Mononuclear cell (primary cell): ENCODE data around the gene CTTNBP2NL. TPM values are rescaled to one million over a fixed set of nuclear protein-coding genes. Genes with fewer than 3 reads are reported as not detected.

Experiments used
- H3K27me3 ChIP-seq: 2 replicates; pipeline ENCODE4 v1.6.0; 2011; ENCODE audit warnings: low read length, control low read depth; ENCODE audit not compliant: insufficient read depth
- H3K4me1 ChIP-seq: 2 replicates; pipeline ENCODE4 v1.5.1; 2011; ENCODE audit warnings: mild to moderate bottlenecking, low read length, control low read depth; ENCODE audit not compliant: insufficient read depth
- H3K4me3 ChIP-seq: 2 replicates; pipeline ENCODE4 v1.5.1; 2011; ENCODE audit warnings: mild to moderate bottlenecking, low read length, moderate library complexity
- H3K9me3 ChIP-seq: 2 replicates; pipeline ENCODE4 v1.5.1; 2011; ENCODE audit warnings: low read depth, mild to moderate bottlenecking, control low read depth, low read length
- total RNA-seq: library from RNA; depleted of rRNA; stranded (reverse); fragments of >200 nt; gene quantifications from one replicate; pipeline ENCODE4 v1.2.3, GENCODE V29; 2012

CTTNBP2NL gene
- total RNA-seq, 1 donor, result 0.63 TPM

DNA sequence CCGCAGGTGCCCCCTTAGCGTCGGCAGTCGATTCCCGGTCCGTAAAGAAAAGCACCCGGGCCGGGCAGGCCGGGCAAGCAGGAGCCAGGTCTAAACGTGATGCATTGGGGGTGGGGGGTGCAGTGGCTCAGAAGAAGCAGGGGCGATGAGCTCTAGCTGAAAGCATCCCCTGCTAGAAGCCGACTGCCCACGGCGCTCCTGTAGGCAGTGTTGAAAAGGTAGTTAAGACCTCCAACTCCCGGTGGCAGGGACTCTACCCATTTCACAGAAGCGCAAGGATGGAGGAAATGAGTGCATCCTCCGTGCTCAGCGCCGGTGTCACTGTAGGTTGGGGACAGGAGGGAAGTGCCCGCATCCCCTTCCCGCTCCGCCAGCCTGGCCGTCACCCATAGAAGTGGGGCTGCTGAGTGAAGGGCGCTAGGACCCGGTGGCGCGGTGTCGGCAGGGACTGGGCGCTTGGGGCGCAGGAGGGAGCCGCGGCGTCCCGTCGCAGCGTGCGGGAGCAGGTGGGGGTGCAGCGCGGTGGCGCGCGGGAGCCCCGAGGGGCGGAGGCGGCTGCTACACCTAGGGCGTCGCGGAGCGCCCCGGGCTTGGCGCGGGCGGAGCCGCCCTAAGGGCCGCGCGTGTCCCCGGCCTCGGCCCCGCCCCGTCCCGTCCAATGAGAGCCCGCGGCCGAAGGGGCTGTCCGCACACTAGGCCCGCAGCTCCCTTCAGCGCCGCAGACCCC, 112.4 kb downstream of the CTTNBP2NL start, which contains the start of gene WNT2B:
Gene WNT2B (plus strand): TSS at position 688 of the 727 bp plus-strand sequence. CDS start 298 bp downstream, outside the sequence.
- peak within 1 kb of the TSS; percentile 31 for H3K4me3 ChIP-seq
- no peaks in the 10 kb centered on the region for H3K9me3 ChIP-seq
- H3K4me1 ChIP-seq, result peaks cover 18% of the 10 kb centered on the region
- H3K27me3 ChIP-seq, result peaks cover 50% of the 10 kb centered on the region

DNA sequence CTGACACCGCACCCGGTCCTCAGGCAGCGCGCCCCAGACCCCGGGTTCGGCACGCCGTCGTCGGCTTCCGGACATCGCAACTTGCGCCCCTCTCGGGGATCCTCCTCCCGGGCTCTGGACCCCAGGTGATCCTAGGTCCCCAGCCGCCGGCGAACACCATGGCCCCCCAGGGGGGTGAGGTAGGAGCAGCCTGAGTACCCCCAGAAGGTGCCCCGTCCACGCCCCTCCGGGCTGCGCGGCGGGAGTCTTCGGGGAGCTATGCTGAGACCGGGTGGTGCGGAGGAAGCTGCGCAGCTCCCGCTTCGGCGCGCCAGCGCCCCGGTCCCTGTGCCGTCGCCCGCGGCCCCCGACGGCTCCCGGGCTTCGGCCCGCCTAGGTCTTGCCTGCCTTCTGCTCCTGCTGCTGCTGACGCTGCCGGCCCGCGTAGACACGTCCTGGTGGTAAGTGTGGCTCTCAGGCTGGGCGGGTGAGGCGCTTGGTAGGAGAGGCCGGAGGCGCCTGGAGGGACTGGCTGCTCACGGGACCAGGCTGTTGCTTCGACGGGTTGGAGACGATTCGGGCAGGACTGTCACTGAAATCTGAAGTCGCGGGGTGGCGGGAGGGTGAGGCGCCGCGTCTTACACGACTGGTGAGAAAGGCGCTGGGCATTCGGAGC, 113.1 kb downstream of the CTTNBP2NL start:
- H3K4me1 ChIP-seq, result peaks cover 18% of the 10 kb centered on the region
- H3K4me3 ChIP-seq, result peak overlapping the region; percentile 31
- peaks cover 43% of the 10 kb centered on the region for H3K27me3 ChIP-seq
- H3K9me3 ChIP-seq, result no peaks in the 10 kb centered on the region

DNA sequence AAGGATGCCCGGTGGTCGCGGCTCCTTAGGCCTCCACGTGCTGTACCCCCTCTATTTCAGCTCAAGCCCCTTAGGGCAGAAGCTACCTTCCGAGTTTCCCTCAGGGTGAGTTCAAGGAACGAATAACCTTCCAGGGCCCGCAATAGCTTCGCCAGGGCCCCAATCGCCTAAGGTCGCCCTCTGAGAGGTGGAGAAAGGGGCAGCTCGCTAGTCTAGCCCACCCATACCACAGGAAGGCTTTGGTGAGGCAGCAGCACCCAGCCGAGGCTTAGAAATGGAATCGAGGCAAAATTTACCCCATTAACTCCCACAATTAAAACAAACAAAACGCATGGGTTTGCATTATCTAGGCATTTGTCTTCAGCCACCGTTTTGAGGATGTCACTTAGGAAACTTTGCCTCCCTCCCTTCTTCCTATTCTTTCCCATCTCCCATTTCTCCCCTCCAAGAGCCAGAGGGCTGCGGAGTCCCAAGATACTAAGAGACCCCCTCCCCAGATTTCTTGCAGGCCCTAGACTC, 113.7 kb downstream of the CTTNBP2NL start:
- H3K4me1 ChIP-seq, result peaks cover 18% of the 10 kb centered on the region
- peaks cover 43% of the 10 kb centered on the region for H3K27me3 ChIP-seq
- no peaks in the 10 kb centered on the region for H3K9me3 ChIP-seq
- no peak overlapping the region for H3K4me3 ChIP-seq

DNA sequence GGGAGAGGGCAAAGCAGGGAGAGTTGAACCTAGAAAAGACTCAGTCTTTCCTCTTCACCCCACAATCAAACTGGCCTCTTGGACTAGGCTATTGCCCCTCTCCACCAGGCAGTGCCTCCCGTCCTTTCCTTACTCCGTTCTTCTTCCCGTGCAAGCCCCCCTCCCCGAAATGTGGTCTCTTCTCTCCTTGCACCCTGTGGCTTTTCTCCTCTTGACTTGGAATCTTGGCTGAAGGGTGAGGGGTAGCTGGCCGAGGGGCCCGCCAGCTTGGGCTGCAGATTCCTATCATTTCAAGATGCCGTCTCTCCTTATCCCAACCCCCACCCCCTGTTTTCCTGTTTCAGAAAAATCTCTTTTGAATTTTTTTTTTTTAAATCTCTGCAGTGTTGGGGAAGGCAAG, 114.3 kb downstream of the CTTNBP2NL start:
- no peaks in the 10 kb centered on the region for H3K9me3 ChIP-seq
- H3K27me3 ChIP-seq, result peaks cover 43% of the 10 kb centered on the region
- H3K4me1 ChIP-seq, result peaks cover 18% of the 10 kb centered on the region
- H3K4me3 ChIP-seq, result no peak overlapping the region

Other genes starting within 250 kb of the CTTNBP2NL start
- gene WNT2B, start 112.8 kb downstream of the CTTNBP2NL start, total RNA-seq, result 0.31 TPM
- gene ST7L, start 222.9 kb downstream of the CTTNBP2NL start, total RNA-seq, result 30.5 TPM
- 248 TPM for gene CAPZA1, start 223.6 kb downstream of the CTTNBP2NL start, total RNA-seq